Activated CD4-positive, alpha-beta T cell treated with anti-CD3 and anti-CD28 coated beads, Interleukin-2, amount 10 ng/mL, durations not matched to agents 24 days and 14 days (primary cell): ENCODE measurements around the gene NLRP12. TPM values are rescaled to one million over a fixed set of nuclear protein-coding genes. Genes with fewer than 3 reads are reported as not detected.
"Not testable (repeated sequence)": the region's sequence is repeated elsewhere in the genome, so short reads cannot be mapped to it uniquely, and the experiment has no call there.

Experiments used
- DNase-seq: peaks from one replicate; pipeline ENCODE4 v3.0.0; 2022
- H3K27ac Mint-ChIP-seq: one replicate; pipeline ENCODE4 v1.8.0; 2022; ENCODE audit warnings: mild to moderate bottlenecking, mixed read lengths
- H3K27me3 Mint-ChIP-seq: one replicate; pipeline ENCODE4 v1.8.0; 2022; ENCODE audit warnings: mixed read lengths
- H3K36me3 Mint-ChIP-seq: one replicate; pipeline ENCODE4 v1.8.0; 2022; ENCODE audit warnings: low read depth, mild to moderate bottlenecking, mixed read lengths
- H3K4me1 Mint-ChIP-seq: one replicate; pipeline ENCODE4 v1.8.0; 2021; ENCODE audit warnings: mixed read lengths
- H3K4me3 Mint-ChIP-seq: one replicate; pipeline ENCODE4 v1.8.0; 2022; ENCODE audit warnings: mild to moderate bottlenecking, moderate library complexity, mixed read lengths
- H3K9me3 Mint-ChIP-seq: one replicate; pipeline ENCODE4 v1.8.0; 2021; ENCODE audit warnings: mixed read lengths
- intact Hi-C: fragments of 100-400 bp; cut with micrococcal nuclease; formaldehyde crosslinking; loops from one replicate; pipeline ENCODE4 v1.15.1; 2023
- total RNA-seq: library from RNA; stranded (reverse); gene quantifications from 2 replicates; pipeline ENCODE4 v1.2.3, GENCODE V29; 2022

The NLRP12 gene, protein sequence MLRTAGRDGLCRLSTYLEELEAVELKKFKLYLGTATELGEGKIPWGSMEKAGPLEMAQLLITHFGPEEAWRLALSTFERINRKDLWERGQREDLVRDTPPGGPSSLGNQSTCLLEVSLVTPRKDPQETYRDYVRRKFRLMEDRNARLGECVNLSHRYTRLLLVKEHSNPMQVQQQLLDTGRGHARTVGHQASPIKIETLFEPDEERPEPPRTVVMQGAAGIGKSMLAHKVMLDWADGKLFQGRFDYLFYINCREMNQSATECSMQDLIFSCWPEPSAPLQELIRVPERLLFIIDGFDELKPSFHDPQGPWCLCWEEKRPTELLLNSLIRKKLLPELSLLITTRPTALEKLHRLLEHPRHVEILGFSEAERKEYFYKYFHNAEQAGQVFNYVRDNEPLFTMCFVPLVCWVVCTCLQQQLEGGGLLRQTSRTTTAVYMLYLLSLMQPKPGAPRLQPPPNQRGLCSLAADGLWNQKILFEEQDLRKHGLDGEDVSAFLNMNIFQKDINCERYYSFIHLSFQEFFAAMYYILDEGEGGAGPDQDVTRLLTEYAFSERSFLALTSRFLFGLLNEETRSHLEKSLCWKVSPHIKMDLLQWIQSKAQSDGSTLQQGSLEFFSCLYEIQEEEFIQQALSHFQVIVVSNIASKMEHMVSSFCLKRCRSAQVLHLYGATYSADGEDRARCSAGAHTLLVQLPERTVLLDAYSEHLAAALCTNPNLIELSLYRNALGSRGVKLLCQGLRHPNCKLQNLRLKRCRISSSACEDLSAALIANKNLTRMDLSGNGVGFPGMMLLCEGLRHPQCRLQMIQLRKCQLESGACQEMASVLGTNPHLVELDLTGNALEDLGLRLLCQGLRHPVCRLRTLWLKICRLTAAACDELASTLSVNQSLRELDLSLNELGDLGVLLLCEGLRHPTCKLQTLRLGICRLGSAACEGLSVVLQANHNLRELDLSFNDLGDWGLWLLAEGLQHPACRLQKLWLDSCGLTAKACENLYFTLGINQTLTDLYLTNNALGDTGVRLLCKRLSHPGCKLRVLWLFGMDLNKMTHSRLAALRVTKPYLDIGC
- total RNA-seq: not detected in 2 replicates

DNA sequence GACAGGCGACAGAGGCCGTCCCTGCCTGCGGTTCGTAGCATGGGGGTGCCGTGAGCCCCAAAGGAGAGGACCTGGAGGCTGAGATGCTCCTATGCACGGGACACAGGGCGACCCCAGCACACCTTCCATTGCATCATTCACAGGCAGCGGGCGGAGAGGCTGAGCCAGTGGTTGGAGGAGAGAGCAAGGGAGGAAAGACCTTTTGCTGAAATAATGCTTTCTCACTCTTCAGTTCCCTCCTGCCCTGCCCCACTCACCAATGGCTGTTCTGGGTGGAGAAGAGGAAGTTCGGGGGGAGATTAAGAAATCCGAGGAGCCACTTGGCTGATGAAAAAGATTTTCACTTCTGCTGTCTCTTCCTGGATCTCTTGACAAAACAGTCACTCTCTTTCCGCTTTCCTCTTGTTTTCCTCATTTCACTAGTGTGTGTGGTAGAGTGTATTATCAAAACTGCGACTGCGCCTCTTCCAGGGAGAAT, at the start of gene NLRP12:
Gene NLRP12 (minus strand): TSS at position 181 of the 478 bp plus-strand sequence. CDS start 140 bp downstream, at position 41.
- H3K9me3 Mint-ChIP-seq: no peaks in the 10 kb centered on the region

DNA sequence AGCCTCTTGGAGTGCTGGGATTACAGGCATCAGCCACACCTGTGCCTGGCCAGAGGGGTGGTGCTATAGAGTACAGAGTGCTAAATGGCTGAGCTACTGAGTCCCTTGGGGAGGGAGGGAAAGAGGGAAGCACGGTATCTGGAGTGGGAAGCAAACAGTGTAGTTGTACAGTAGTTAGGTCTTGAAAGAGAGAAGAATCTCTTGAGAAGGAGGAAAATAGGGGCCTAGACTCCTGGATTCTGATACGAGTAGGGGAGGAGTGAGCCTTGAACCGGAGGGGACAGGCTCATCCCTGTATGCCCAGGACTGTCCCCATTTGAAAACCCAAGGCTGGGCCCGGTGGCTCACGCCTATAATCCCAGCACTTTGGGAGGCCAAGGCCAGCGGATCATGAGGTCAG, 48.6 kb upstream of the NLRP12 start:
- peaks cover 46% of the 10 kb centered on the region for H3K36me3 Mint-ChIP-seq
- peak overlapping the region; percentile 3 for H3K27ac Mint-ChIP-seq
- H3K4me1 Mint-ChIP-seq: peaks cover 62% of the 10 kb centered on the region
- peak overlapping the region; percentile 6 for H3K4me3 Mint-ChIP-seq
- DNase-seq: peak; percentile 60
- H3K9me3 Mint-ChIP-seq: no peaks in the 10 kb centered on the region
- intact Hi-C loops: no loop called here
- no peaks in the 10 kb centered on the region for H3K27me3 Mint-ChIP-seq

More for the DNA sequence above, at the start of gene NLRP12:
- Mint-ChIP-seq H3K36me3 (no peaks in the 10 kb centered on the region), H3K27ac (no peak within 1 kb of the TSS), H3K4me1 (peaks cover 3% of the 10 kb centered on the region), H3K27me3 (peaks cover 14% of the 10 kb centered on the region), H3K4me3 (no peak within 1 kb of the TSS)
- no peak for DNase-seq
- intact Hi-C loops: no loop called here

DNA sequence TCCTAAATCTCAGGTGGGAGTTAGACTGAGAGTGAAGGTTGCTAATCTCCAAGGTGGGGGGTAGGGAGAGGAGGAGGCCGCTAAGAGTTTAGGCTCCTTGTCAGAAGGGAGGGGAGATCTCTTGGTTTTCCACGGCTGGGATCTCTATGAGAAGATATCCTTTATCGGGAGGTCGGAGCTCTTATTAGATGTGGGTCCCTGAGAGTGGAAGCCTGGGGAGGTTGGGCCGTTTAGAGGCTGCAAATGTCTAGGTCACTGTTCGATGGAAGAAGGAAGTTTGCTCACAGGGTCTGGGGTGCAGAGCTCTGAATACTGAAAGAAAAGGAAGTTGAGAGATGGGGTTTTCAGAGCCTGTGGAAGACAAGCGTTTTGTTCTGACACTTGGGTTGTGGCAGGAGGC, 47.3 kb upstream of the NLRP12 start:
- Mint-ChIP-seq H3K4me1 (peaks cover 58% of the 10 kb centered on the region), H3K27me3 (no peaks in the 10 kb centered on the region), H3K4me3 (peak overlapping the region; percentile 82), H3K27ac (peak overlapping the region; percentile 82), H3K9me3 (no peaks in the 10 kb centered on the region), H3K36me3 (peaks cover 40% of the 10 kb centered on the region)
- DNase-seq: peak; percentile 65
- intact Hi-C loops: no loop called here

DNA sequence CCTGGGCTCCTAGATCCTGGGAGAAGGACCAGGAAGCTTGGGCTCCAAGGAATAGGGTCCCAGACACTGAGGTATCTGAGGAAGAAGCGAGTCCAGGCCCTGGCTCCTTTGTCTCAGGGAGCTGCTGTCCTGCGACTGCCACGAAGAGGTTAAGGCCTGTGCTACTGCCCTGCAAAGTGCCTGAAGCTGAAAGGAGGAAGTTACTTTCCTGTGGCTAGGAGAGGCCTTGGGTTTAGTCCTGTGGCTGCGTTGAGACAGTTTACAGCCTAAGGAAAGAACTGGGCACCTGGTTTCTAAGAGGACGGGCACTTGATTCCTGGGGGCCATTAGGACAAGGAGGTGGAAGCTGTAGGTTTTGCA, 46.4 kb upstream of the NLRP12 start:
- Mint-ChIP-seq H3K4me1 (peaks cover 60% of the 10 kb centered on the region), H3K9me3 (no peaks in the 10 kb centered on the region), H3K4me3 (peak overlapping the region; percentile 82), H3K36me3 (peaks cover 35% of the 10 kb centered on the region), H3K27ac (peak overlapping the region; percentile 83), H3K27me3 (no peaks in the 10 kb centered on the region)
- intact Hi-C loops: no loop called here
- DNase-seq: peak; percentile 76

DNA sequence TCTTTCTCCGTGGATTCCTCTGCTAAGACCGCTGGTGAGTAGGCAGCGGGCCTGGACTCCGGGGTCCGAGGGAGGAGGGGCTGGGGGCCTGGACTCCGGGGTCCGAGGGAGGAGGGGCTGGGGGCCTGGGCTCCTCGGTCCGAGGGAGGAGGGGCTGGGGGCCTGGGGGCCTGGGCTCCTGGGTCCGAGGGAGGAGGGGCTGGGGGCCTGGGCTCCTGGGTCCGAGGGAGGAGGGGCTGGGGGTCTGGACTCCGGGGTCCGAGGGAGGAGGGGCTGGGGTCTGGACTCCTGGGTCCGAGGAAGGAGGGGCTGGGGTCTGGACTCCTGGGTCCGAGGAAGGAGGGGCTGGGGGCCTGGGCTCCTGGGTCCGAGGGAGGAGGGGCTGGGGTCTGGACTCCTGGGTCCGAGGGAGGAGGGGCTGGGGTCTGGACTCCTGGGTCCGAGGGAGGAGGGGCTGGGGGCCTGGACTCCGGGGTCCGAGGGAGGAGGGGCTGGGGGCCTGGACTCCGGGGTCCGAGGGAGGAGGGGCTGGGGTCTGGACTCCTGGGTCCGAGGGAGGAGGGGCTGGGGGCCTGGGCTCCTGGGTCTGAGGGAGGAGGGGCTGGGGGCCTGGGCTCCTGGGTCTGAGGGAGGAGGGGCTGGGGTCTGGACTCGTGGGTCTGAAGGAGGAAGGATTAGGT, 45.8 kb upstream of the NLRP12 start:
- peak overlapping the region; percentile 92 for H3K27ac Mint-ChIP-seq
- DNase-seq, H3K9me3 Mint-ChIP-seq, H3K27me3 Mint-ChIP-seq: not testable (repeated sequence)
- intact Hi-C loops: loop anchor here (1.0 to 5.0 kb wide), 7 partner anchors 9 to 1298 kb away; partner anchors contain the start of genes LENG9, NDUFA3, OSCAR and ZNF331
- H3K4me3 Mint-ChIP-seq: peak overlapping the region; percentile 86
- peaks cover 33% of the 10 kb centered on the region for H3K36me3 Mint-ChIP-seq
- peaks cover 60% of the 10 kb centered on the region for H3K4me1 Mint-ChIP-seq

DNA sequence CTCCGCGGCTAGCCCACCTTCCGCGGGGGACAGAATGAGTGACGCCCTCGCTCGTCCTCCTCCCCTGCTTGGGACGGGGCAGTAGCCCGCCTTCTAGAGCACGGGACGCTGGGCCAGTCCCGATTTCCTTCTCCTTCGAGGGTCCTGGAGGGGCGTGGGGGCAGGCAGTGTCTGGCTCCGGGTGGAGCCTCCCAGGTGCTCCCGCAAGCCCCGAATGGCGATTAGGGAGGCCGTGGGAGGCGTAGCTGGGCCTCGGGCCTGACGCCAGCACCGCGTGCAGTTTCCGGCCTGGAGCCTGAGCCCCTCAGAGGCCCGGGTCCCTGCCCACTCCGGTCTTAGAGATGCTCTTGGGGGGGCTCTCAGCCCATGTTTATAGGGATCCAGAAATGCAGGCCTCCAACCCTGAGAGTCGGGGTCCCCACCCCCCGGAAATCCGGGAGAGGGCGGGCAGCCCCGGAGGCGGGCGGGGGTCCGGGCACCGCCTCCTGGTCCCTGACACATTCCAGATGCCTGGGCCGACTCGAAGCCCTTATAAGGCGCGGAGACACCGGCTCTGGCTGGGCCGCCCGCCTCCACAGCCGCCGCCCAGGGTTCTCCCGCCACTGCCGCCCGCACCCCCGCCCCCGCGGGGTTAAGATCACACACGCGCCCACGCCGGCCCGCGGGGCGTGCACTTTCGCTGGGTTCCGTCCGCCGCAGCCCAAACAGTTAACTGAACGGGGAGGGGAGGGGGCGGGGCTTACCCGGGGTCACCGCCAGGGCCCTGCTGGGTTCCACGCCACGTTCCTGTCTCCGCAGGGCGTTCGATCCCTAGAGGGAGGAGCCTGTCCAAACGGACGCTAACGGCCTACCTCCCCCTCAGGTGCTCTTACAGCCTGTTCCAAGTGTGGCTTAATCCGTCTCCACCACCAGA, 45.0 kb upstream of the NLRP12 start:
- Mint-ChIP-seq H3K36me3 (peaks cover 25% of the 10 kb centered on the region), H3K4me1 (peaks cover 52% of the 10 kb centered on the region), H3K9me3 (no peaks in the 10 kb centered on the region), H3K4me3 (peak overlapping the region; percentile 86), H3K27ac (peak overlapping the region; percentile 92), H3K27me3 (no peaks in the 10 kb centered on the region)
- intact Hi-C loops: loop anchor here (1.0 to 5.0 kb wide), 7 partner anchors 10 to 1297 kb away; partner anchors contain the start of genes LENG9, NDUFA3, OSCAR and ZNF331
- DNase-seq: peak; percentile 98

DNA sequence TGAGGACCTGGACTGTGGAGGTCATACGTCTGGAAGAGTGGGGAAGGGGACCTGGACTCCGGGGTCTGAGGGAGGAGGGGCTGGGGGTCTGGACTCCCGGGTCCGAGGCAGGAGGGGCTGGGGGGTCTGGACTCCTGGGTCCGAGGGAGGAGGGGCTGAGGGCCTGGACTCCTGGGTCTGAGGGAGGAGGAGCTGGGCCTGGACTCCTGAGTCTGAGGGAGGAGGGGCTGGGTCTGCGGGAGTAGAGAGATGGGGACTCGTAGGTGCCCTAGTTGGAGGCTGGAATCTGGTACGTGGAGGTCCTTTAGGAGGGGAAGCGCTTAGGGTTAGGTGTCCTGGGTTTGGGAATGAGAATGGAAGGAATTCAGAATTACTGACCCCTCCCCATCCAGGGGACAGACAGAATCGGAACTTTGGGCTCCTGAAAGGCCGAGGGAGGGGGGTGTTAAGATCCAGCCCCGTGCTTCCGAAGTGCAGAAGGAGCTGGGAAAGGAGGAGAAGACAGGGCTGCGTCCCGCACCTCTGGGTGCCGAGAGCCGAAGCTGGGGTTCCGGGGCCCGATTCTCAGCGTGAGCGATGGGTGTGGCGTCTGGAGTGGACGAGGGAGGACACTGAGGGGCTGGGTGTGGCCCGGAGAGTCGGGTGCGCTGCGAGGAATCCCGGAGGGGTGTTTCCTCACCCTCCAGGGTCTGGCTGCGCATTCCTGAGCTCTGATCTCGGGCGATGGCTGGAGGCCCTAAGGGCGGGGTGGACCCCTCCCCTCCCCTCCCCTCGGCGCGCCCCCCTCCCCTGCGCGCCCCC, 44.2 kb upstream of the NLRP12 start:
- Mint-ChIP-seq H3K27ac (peak overlapping the region; percentile 98), H3K9me3 (no peaks in the 10 kb centered on the region), H3K4me1 (peaks cover 45% of the 10 kb centered on the region), H3K36me3 (peaks cover 16% of the 10 kb centered on the region), H3K4me3 (peak overlapping the region; percentile 99), H3K27me3 (peaks cover under 1% of the 10 kb centered on the region)
- peak; percentile 89 for DNase-seq
- intact Hi-C loops: loop anchor here (5.0 kb wide), 6 partner anchors 234 to 1296 kb away; partner anchors contain the start of genes LENG9, NDUFA3, OSCAR and ZNF331

DNA sequence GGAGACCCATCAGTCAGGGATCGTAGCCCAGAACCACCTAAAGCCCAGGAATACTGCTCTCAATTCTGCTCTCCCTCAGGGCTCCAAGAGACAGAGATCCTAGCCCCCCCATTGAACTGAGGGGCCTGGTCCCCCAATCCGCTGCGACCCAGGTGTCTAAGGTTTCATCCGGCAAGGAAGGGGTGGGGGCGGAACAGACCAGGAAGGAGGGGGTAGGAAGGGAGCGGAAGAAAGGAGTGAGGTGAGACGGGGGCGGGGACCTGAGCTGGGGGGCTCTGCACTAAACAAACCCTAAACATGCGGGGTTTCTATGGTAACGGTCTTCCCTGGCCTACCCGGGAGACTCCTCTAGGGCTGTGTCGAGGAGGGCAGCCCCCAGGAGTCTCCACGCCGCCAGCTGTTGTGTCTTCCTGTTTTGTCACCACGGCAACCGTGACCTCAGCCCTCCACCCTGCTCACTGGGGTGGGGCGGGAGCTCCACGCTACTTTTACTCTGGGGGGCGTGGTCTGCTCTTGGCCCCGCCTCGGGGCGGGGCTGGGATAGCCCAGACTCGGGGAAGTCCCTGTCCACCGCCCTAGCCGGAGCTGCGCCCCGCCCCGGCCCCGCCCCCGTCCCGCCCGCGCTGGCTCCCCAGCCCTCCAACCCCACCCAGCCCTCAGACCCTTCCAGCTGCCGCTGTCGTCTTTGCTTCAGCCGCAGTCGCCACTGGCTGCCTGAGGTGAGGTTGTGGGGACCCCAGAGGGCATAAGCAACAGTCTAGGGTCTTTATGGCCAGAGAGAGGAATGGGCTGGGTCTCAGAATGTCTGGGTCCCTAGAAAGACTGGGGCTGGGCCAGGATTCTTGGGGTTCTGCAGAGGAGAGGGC, 43.3 kb upstream of the NLRP12 start, which contains the start of gene MYADM:
Gene MYADM (plus strand): TSS at position 659 of the 866 bp plus-strand sequence. CDS start 5,647 bp downstream, outside the sequence.
- peaks cover 3% of the 10 kb centered on the region for H3K27me3 Mint-ChIP-seq
- DNase-seq: peak; percentile 100
- intact Hi-C loops: loop anchor here (1.0 to 5.0 kb wide), 8 partner anchors 14 to 1295 kb away; partner anchors contain the start of genes LENG9, NDUFA3, OSCAR and ZNF331
- peaks cover 38% of the 10 kb centered on the region for H3K4me1 Mint-ChIP-seq
- no peaks in the 10 kb centered on the region for H3K9me3 Mint-ChIP-seq
- H3K4me3 Mint-ChIP-seq: peak within 1 kb of the TSS; percentile 99
- H3K36me3 Mint-ChIP-seq: peaks cover 11% of the 10 kb centered on the region
- H3K27ac Mint-ChIP-seq: peak within 1 kb of the TSS; percentile 98

DNA sequence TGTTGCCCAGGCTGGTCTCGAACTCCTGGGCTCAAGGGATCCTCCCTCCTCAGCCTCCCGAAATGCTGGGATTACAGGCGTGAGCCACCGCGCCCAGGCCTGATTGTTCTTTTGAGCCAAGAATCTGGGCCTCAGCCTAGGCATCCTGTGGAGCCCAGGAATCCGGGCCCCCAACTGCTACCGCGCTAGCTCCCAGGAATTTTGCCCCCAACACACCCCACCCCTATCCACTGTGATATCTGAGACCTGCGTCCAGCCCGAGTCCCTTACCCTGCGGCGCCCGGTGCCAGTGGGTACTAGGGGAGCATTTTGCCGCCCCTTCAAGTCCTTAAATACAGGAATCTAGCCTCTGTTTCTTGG, 42.7 kb upstream of the NLRP12 start:
- no peak for DNase-seq
- peaks cover 38% of the 10 kb centered on the region for H3K4me1 Mint-ChIP-seq
- H3K27ac Mint-ChIP-seq: peak overlapping the region; percentile 98
- peak overlapping the region; percentile 99 for H3K4me3 Mint-ChIP-seq
- H3K9me3 Mint-ChIP-seq: no peaks in the 10 kb centered on the region
- intact Hi-C loops: loop anchor here (1.0 to 5.0 kb wide), 8 partner anchors 14 to 1295 kb away; partner anchors contain the start of genes LENG9, NDUFA3, OSCAR and ZNF331
- peaks cover 5% of the 10 kb centered on the region for H3K27me3 Mint-ChIP-seq
- H3K36me3 Mint-ChIP-seq: peaks cover 11% of the 10 kb centered on the region

DNA sequence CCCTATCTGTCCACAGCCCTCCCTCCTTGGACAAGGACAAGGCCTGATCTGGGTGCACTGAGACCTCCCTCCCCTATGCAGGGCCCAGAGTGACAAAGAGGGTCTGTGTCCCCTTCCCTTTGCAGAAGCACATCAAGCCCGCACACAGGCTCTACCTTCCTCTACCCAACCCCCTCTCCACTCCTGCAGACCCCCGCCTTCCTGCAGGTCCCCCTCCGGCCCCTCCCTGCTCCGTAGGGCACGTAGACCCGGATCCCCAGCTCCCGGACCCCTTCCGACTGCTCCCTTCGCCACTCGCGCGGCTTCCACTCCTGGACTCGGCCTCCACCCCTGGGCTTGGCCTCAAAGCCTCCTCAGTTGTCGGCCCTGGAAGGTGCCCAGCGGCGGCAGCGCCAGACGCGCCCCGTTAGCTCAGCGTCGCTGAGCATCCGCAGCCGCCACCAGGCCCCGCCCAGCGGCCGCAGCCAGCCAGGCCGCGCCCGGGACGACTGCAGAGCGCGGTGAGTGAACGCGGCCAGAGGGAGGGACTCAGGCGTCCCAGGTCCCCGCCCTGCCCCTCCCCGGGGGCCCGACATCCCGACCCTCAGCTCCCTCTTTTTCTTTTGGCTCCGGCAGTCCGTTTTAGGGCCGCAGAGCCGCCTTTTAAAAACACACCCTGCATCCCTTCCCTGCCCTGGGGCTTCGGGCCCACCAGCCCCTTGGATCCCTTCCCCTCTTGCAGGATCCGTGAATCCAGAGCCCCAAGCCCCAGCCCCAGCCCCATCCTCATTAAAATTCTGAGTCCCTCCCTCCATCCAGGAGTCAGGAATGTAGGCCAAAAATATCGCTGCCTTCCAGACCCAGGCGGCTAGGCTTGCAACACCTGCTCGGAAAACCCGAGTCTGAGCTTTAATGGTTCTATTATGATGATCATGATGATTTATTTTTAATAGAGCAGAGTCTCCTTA, 42.1 kb upstream of the NLRP12 start:
- Mint-ChIP-seq H3K27me3 (peaks cover 5% of the 10 kb centered on the region), H3K27ac (peak overlapping the region; percentile 98), H3K4me1 (peaks cover 33% of the 10 kb centered on the region), H3K36me3 (peaks cover 6% of the 10 kb centered on the region), H3K9me3 (no peaks in the 10 kb centered on the region), H3K4me3 (peak overlapping the region; percentile 99)
- intact Hi-C loops: loop anchor here (2.0 to 5.0 kb wide), 7 partner anchors 236 to 1294 kb away; partner anchors contain the start of genes LENG9, NDUFA3, OSCAR and ZNF331
- peak; percentile 95 for DNase-seq
